ENCODE results near the gene CBARP.

- TF ChIP-seq CTCF (IDR thresholded peaks at IDR 0.05) (no peak), POLR2A (IDR thresholded peaks at IDR 0.05) (no peak)
Measured at GRCh38 chr19:1183543-1184172, 54.1 kb downstream of the CBARP start.
